GM12873 (cell line): ENCODE results near the gene P3H2.

Source experiments
- TF ChIP-seq, protein P1 (sequence below): IDR thresholded peaks from 2 replicates; pipeline ENCODE4 v1.5.1; 2012; ENCODE audit warnings: low read depth, mild to moderate bottlenecking, moderate library complexity, low read length, control low read depth; ENCODE audit not compliant: insufficient read depth; ENCODE audit errors: missing control alignments

P3H2 gene

DNA sequence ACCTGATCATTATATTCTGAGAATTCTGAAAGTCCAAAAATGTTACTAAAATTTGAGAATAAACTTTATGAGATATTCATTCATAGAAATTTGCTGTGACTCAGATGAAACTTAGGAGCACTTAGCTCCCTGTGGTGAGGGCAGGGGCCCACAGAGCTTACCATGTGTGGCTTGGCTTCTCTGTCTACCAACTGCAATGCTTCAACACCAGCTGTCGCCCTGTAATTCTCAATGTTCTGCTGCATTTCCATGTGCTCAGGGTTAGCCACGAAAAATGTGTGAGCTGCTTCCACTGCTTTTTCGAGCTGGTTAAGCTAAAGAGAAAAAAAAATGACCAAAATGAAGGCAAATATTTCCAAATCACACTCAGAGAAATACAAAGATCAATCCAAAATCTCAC is 125.6 kb downstream of the P3H2 start:
- TF ChIP-seq, protein P1, sequence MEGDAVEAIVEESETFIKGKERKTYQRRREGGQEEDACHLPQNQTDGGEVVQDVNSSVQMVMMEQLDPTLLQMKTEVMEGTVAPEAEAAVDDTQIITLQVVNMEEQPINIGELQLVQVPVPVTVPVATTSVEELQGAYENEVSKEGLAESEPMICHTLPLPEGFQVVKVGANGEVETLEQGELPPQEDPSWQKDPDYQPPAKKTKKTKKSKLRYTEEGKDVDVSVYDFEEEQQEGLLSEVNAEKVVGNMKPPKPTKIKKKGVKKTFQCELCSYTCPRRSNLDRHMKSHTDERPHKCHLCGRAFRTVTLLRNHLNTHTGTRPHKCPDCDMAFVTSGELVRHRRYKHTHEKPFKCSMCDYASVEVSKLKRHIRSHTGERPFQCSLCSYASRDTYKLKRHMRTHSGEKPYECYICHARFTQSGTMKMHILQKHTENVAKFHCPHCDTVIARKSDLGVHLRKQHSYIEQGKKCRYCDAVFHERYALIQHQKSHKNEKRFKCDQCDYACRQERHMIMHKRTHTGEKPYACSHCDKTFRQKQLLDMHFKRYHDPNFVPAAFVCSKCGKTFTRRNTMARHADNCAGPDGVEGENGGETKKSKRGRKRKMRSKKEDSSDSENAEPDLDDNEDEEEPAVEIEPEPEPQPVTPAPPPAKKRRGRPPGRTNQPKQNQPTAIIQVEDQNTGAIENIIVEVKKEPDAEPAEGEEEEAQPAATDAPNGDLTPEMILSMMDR: no peak

DNA sequence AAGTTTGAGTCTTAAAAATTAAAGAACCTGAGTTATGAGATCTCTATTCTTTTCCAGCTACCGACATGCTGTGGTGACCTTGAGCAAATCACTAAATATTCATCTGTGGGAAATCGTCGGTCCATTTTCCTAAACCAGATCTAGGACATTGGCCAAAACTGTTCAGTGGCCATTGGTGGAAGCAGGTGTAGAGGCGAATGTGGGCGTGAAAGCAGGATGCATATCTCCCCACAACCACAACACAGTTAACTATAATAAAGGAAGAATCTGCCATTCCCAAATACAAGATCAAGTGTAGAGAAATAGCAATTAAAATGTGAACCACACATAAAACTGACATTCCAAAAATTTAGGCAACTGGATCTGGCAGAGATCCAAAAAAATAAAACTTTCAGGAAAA is 129.9 kb downstream of the P3H2 start:
- TF ChIP-seq, protein P1: no peak

DNA sequence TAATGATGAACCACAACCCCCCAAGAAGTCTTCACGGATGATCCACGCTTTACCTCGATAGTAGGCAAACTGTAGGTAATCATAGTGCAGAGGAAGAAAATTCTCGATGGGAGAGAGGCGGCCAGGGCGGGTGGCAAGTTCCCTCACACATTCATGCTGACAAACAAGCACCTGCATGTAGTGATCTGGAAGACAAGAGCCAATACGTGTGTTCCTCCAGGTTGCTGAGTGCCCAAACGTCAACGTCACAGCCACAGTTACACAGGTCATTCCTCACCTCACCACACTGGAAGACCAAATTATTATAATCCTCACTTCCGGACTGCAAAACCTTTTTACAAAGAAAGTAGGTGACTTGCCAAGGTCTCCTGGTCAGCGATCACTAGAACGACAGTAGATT is 131.8 kb downstream of the P3H2 start:
- TF ChIP-seq, protein P1: no peak

DNA sequence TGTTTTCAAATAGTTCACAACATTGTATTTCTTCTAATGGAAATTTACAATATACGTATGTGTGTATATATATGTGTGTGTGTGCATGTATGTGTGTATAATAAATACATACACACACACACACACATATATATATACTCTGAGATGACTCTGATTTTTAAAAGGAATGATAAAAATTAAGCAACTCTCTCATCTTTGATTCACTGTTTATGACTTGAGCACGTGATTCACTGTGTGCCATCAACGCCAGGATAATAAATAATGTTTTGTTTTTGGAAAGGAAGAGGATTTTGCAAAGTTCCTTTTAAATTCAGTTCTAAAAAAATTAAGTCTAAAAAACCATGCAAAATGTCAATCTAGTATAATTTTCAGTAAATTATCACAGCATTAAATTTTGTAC is 132.4 kb downstream of the P3H2 start:
- TF ChIP-seq, protein P1: no peak

DNA sequence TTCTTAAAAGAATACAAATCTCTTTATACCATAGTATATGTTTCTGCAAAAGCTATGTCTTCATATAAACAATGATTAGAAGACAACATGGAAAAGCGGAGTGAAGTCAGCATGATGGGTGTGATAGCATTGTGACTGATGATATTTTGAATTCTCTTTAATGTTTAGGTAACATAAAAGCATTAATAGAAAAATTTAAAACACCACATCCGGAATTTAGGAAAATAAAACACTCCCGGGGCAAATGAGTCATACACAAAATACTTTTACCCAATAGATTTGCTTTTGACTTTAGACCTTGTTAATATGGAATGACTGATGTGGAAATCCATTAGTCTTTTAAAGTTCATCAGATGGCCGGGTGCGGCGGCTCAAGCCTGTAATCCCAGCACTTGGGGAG is 134.7 kb downstream of the P3H2 start:
- TF ChIP-seq, protein P1: no peak

- TF ChIP-seq, protein P1: no peak
These were observed 137.1 kb downstream of the P3H2 start for GRCh38 chr3:189983612-189984011.

DNA sequence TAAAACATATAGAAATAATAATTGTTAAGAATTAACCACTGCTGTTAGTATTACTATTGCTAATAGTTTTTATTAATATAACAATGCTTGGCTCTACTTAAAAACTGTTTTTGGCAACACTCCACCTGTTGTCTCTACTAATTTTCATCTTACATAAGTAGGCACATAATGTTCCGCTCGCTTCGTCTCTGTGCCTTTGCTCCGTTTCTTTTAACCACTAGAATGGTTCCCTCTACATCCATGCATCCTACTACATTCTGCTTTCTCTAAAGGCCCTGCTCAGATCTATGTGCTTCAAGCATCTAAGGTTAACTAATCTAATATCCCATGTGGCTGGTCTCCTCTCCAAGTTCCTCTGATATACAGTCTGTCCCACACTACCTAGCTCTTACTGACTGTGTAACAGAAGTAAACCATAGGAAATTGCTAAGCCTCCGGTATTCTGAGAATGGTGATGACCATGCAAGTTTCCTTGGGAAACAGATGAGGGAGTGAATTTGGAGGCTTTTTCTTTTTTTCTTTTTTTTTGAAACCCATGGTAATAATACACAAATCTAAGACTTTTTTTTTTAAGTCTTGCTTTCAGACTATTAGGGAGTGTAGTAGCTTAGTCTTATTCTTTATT is 138.3 kb downstream of the P3H2 start:
- TF ChIP-seq, protein P1: no peak
